Epithelial cell of proximal tubule (primary cell): Measurements from ENCODE around the gene HYDIN. TPM values are rescaled to one million over a fixed set of nuclear protein-coding genes. Genes with fewer than 3 reads are reported as not detected.
"Not testable (repeated sequence)": the region's sequence is repeated elsewhere in the genome, so short reads cannot be mapped to it uniquely, and the experiment has no call there.

ENCODE experiments used
- DNase-seq: peaks from one replicate; pipeline ENCODE4 v3.0.0-alpha.2; 2011; ENCODE audit warnings: low read depth
- H3K4me3 ChIP-seq: 2 replicates; pipeline ENCODE4 v1.5.1; 2011; ENCODE audit warnings: low read depth, mild to moderate bottlenecking, low read length
- total RNA-seq: library from RNA; depleted of rRNA; stranded (reverse); fragments of >200 nt; gene quantifications from 2 replicates; pipeline ENCODE4 v1.2.3, GENCODE V29; 2015
- TF ChIP-seq, protein P1 (sequence below): conservative IDR thresholded peaks from 2 replicates; pipeline ENCODE4 v1.5.1; 2012; ENCODE audit warnings: low read depth, mild to moderate bottlenecking, low read length

Gene HYDIN
- total RNA-seq, 1 donor from 2014 or later = 1.5 TPM

DNA sequence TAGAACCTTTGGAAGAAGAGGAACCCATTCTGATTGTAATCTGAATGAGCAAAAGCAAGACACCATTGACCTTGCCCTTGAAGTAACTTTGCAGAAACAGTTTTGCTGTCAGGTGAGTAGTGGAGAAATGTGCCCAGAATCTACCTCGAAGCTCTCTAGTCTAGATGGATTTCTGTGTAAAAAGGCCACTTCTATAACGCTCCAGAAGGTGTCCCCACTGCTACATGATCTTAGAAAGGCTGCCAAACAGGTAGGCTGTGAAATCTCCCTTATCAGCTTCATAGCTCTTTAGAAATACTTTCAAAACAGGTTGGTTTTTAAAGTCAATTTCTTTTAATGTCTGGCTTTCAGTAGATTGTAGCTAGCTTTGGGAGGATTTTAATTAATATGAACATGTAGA, 230.8 kb downstream of the HYDIN start:
- DNase-seq, H3K4me3 ChIP-seq: not testable (repeated sequence)
- TF ChIP-seq, protein P1, sequence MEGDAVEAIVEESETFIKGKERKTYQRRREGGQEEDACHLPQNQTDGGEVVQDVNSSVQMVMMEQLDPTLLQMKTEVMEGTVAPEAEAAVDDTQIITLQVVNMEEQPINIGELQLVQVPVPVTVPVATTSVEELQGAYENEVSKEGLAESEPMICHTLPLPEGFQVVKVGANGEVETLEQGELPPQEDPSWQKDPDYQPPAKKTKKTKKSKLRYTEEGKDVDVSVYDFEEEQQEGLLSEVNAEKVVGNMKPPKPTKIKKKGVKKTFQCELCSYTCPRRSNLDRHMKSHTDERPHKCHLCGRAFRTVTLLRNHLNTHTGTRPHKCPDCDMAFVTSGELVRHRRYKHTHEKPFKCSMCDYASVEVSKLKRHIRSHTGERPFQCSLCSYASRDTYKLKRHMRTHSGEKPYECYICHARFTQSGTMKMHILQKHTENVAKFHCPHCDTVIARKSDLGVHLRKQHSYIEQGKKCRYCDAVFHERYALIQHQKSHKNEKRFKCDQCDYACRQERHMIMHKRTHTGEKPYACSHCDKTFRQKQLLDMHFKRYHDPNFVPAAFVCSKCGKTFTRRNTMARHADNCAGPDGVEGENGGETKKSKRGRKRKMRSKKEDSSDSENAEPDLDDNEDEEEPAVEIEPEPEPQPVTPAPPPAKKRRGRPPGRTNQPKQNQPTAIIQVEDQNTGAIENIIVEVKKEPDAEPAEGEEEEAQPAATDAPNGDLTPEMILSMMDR = peak; percentile 29

DNA sequence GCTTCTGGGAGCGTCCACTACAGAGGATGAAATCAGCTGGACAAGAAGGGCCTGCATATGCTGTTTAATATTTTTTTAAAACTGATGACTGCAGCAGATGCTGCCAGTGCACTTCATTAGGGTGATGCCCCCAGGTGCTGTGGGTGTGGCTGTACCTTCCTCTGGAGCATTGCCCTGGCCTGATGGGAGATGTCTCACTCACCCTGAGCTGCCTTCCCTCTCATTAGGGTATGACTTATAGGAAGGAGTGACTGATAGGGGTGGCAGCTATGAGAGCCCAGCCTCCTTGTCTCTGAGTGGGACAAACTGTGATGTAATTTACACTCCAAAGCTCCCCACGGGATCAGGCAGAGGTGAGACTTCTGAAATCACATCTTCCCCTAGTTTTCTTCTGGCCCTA, 234.7 kb downstream of the HYDIN start:
- not testable (repeated sequence) for DNase-seq, H3K4me3 ChIP-seq

DNA sequence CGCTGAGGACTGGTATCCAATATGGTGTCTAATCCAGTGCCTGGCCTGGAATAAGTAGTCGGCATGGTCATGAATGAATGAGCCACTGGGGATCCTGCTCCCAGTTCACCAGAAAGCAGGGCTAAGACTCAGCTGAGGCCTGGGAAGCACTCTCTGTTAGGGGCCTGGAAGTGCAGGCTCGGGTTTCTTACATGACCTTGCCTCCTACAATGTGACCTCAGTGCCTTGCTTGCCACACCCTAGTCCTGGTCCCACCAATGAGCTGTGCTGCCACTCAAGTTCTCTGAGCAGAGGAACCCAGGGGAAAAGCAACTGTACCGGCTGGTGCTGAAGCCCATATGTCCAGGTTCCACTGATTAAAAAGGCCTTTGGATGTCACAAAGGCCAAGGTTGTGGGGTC, 238.0 kb downstream of the HYDIN start:
- not testable (repeated sequence) for DNase-seq

DNA sequence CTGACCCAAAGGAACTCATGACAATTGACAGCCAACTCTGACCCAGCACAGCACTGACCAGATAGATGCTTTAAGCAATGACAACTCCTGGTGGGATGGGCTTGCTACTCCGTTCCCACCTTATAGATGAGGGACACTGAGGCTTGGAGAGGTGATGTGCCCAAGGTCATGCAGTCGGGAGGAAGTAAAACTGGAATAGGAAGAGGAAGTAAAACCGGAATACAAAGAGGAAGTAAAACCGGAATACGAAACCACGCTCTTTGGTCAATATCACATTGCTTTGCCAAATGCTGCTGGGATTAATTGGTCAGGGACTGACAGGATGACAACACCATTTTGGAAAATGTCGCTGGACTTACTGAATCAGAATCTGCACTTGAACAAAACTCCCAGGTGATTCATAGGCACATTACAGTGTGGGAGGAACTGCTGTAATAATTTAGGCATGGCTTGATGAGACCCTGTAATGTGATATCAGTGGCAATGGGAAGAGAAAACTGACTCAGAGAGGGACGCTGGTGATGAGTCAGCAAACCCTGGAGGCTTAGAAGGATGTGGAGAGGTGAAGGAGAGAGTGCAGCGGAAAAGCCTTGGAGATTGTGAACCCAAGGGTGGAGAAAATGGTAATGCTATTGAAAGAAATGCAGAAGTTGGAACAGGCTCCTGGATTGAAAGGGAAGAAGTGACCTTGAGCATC, 243.4 kb downstream of the HYDIN start:
- H3K4me3 ChIP-seq, DNase-seq: not testable (repeated sequence)

More for the DNA sequence above, 238.0 kb downstream of the HYDIN start:
- H3K4me3 ChIP-seq = not testable (repeated sequence)

DNA sequence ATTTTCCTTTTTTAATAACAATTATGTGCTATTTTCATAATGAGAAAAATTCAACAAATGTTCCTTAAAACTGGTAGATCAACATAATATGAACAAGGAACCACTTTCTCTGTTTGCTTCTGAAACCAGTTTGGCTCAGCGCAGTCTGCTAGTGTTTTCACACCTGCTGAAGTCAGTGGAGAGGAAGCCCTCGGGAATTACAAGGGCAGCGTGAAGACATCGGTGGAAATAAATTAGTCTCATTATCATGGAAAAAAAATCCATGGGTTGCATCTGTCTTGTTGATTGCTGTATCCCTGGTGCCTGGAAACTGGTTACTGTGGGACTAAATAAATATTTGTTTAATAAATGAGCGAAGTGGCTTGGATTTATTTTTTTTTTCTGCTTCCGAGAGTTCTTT, 245.8 kb downstream of the HYDIN start:
- H3K4me3 ChIP-seq, DNase-seq: not testable (repeated sequence)

DNA sequence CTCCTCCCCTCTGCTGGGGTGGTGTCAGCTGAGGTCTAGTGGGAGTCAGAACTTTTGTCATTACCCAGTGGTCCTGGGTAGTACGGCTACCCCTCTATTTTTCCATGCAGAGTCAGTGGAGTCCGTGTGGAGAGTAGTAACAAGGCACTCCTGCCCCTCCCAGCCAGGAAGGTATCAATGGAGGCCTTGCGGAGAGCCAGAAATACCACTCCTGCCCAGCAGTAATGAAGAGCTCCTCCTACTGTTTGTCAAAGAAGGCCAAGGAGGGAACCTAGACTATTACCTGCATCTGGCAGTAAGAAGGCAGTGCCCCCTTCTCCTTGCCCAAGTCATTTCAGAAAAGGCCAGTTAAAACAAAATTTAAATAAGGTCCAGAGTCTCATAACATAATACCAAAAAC, 262.2 kb downstream of the HYDIN start:
- DNase-seq, H3K4me3 ChIP-seq: not testable (repeated sequence)

DNA sequence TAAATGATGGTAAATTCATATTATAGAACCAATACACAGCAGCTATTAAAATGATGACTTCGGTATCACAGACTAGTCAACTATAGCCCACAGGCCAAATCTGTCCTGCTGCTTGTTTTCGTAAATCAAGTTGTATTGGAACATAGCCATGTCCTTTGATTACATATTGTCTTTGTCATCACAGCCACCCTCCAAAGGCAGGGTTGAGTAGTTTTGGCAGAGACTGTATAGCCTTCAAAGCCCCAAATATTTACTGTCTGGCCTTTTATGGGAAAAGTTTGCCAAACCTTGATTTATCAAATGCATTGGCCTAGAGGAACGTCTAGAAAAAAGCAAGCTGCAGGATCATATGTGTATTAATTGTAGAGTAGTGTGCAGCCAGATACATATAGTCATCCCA, 270.4 kb downstream of the HYDIN start:
- not testable (repeated sequence) for H3K4me3 ChIP-seq, DNase-seq

DNA sequence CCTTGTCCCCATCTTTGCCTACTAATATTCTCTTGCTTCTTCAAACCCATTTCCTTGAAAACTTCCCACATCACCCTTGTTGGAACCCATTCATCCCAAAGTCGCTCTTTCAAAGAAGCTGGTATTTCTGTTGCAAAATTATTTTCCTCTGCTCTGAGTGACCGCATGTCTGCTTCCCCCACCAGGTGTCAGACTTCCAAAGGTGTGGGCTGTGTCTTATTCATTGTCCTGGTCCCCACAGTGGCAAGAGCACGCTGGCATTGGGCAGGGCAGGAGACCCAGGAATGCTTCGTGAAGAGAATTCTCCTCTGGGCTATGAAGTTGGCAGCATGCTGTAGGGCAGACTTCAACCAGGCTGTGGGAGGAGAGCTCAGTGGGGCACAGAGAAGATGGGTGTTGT, 275.6 kb downstream of the HYDIN start:
- not testable (repeated sequence) for DNase-seq, H3K4me3 ChIP-seq

DNA sequence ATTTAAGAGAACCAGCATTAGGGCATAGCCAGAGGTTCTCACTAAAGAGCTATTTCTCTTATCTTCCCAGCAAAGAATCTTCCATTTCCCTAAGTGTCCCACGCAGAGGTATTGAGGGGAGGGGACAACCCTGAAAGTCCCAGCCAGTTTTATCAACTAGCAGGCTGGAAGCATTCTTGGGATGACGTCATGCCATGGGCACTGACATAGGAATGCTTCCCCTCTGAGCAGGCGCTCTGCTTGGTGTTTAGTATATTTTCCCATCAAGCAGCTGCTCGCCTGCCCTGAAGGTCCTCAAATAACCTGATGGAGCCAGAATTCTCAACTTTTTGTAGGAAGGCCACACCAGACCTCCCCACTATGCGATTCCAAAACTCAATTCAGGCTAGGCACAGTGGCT, 276.7 kb downstream of the HYDIN start:
- not testable (repeated sequence) for H3K4me3 ChIP-seq, DNase-seq

DNA sequence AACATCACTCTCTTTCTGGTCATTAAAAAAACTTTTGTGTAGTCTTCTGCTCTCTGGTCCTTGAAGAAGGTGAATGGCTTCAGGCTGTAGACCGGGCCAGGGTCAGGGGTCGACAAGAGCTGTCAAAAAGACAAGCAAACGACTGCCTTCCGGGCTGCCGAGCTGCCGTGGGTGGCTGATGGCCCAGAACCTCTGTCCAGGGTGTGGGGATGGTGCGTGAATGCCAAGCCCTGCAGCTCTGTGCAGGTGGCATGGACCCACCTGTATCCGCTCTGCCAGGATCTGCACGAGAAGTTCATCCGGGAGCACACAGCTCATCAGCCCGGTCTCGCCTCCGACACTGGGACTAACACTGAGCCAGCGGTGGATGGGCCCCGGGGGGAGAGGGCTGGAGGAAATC, 287.0 kb downstream of the HYDIN start:
- not testable (repeated sequence) for H3K4me3 ChIP-seq, DNase-seq

DNA sequence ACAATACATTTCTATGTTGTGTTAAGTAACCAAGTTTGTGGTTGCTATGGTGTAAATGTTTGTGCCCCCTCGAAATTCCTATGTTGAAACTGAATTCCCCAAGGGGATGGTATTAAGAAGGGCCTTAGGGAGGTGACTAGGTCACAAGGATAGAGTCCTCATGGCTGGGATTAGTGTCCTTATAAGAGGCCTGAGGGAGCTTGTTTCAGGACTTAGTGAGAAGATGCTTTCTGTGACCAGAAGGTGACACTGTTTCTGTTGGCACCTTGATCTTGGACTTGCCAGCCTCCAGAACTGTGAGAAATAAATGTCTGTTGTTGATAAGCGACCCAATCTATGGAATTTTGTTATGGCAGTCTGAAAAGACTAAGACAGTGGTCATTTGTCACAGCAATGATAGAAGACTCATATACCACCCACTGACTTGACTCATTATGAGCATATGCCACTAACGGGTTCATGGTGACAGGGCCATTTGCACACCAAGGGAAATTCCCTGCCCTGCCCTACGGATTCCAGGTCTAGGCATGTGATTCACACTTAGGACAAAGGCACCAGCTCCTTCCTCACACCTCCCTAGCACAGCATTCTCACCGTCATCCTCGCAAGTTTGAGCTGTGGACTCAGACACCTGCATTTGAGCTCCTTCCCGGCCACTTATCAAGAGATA, 290.7 kb downstream of the HYDIN start:
- not testable (repeated sequence) for H3K4me3 ChIP-seq, DNase-seq

DNA sequence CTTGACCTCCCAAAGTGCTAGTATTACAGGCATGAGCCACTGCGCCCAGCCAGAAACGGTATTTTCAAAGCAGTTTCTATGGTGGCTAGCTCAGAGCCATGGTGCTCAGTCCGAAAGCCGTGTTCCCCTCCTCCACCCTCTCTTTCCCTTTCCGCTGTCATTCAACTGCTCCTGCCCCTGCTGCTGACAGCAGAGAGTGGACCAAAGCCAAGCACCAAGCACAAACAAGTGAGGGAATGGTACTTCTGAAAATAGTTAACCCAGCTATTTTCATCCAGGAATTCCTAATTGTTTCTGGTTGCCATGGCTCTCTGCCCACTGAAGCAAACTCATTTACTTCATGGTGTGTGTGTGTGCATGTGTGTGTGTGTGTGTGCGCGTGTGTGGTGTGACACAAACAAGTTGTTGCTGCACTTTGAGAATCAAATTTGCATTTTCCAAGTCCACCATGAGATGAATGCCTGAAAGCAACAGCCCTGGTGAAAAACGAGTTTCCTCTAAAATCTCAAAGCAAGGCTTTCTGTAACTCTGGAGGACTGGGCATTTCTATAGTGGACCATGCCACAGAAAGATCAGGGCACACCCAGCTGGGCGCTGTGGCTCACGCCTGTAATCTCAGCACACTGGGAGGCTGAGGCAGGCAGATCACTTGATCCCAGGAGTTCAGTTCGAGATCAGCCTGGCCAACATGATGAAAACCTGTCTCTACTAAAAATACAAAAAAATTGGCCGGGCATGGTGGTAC, 293.6 kb downstream of the HYDIN start:
- DNase-seq = peak; percentile 77
- H3K4me3 ChIP-seq = not testable (repeated sequence)

DNA sequence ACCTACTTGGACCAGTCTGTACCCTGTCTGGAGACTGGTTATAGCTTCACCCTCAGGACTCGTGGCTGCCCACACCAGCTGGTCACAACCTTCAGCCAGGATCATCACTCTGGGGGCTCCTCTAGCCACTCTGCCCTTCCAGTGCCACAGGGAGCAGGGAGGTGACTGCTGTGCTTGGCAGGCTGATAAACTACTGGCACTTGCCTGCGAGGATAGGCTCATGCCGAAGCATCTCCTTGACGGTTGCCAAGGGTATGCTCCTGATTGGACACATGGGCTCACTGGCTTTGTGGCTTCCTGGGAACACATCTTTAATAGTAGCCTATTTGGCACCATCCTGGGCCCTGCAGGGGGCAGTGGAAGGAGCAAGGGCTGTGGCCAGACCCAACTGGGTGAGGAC, 295.2 kb downstream of the HYDIN start:
- DNase-seq, H3K4me3 ChIP-seq: not testable (repeated sequence)

DNA sequence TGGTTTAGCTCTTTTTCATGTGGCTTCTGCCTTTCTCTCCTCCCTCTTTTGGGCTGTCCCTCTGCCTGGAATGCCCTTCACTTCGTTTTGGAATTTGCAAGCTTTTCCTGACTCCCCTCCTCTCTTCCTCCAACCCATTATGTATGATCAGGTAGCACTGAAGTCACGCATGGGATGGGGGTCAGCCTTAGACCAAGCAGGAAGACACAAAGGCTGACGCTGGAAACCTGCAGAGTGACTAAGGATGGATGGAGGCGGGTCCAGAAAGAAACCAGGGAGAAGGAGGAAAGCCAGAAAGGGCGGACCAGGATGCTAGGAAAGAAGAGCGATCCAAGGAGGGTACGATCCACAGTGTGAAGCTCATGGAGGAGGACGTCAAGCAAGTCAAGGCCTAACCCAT, 296.8 kb downstream of the HYDIN start:
- DNase-seq, H3K4me3 ChIP-seq: not testable (repeated sequence)

DNA sequence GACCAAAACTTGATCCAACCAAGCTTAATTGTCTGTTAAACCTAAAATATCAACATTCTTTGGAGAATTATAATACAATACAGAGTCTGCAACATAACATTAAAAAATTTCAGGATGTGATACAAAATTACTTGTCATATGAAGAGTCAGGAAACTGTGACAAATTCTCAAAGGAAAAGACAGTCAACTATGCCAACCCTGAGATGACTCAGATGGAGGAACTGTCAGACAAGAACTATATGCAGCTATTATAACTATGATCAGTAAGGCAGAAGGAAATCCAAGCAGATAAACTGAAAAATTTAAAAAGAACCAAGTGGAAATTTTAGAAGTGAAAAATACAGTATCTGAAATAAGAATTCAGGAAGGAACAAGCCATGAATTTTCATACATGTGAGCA, 299.8 kb downstream of the HYDIN start:
- DNase-seq, H3K4me3 ChIP-seq: not testable (repeated sequence)

DNA sequence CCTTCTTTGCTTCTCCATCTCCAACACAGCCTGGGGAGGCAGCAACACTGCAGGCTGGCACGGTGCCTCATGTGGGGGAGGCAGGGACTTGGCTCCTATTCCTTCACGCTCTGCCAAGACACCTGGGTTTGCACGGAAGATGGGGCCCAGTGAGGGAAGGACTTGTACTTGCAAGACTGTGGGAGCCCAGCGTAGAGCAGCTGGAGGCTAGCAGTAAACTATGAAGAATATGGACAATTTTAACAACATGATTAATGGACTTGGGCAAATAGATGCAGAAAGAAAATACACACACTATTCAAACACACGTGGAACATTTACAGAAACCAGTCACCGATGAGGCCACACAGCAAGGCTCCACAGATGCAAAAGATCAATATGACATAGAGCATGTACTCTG, 308.4 kb downstream of the HYDIN start:
- not testable (repeated sequence) for DNase-seq, H3K4me3 ChIP-seq

DNA sequence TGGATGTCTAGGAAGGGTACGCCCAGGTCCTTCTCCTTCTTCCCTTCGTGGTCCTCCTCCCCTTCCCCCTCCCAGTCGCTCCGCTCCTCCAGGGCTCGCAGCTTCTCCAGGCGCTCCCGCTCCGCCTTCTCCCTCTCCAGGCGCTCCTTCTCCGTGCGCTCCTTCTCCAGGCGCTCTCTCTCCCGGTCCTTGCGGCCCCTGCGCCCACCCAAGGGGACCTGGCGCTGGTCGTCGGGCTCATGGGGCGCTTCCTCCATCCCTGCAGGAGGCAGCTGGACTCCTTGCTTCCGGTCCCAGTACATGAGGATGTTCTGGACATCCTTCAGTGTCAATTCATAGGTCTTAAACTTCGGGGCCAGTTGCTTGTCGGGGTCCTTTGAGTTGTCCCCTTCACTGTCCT, 309.9 kb downstream of the HYDIN start:
- H3K4me3 ChIP-seq, DNase-seq: not testable (repeated sequence)

DNA sequence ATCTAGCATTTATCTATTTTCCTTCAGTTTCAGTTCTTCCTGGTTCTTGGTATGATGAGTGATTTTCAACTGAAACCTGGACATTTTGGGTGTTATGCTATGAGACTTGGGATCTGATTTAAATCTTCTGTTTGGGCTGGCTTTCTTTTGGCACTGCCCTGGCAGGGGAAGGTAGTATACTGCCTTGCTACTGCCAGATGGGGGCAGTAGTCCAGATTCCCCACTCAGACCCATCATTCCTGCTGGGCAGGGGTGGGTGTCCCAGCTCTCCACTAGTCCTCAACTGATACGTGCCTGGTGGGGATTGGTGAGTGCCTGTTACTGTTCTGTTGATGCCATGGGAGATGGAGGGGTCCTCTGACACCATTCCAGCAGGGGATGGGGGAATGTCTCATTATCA, 342.3 kb downstream of the HYDIN start:
- not testable (repeated sequence) for DNase-seq, H3K4me3 ChIP-seq
